Daoy (cell line): ENCODE measurements around the gene MKNK1. TPM values are rescaled to one million over a fixed set of nuclear protein-coding genes. Genes with fewer than 3 reads are reported as not detected.

Experiments
- DNase-seq: peaks from one replicate; pipeline ENCODE4 v3.0.0-alpha.2; 2015; ENCODE audit warnings: low read depth
- total RNA-seq: library from RNA; depleted of rRNA; stranded (reverse); fragments of >200 nt; shearing (Covaris generic); gene quantifications from 2 replicates; pipeline ENCODE4 v1.2.3, GENCODE V29; 2014

Gene MKNK1
- total RNA-seq, 1 experiment from 2014 or later: 21.5 TPM

GRCh38 chr1:46558141-46558963 is 45.7 kb downstream of the MKNK1 start:
- DNase-seq: no peak

GRCh38 chr1:46557403-46557802 is 46.7 kb downstream of the MKNK1 start:
- DNase-seq: no peak

GRCh38 chr1:46556822-46557221 is 47.2 kb downstream of the MKNK1 start:
- DNase-seq: peak; percentile 70

GRCh38 chr1:46555826-46556619 is 48.0 kb downstream of the MKNK1 start:
- no peak for DNase-seq

GRCh38 chr1:46554597-46555381 is 49.3 kb downstream of the MKNK1 start:
- DNase-seq: no peak

- DNase-seq: no peak
Measured at GRCh38 chr1:46554236-46554596, 49.9 kb downstream of the MKNK1 start.

GRCh38 chr1:46553506-46553905 is 50.6 kb downstream of the MKNK1 start:
- DNase-seq: no peak

GRCh38 chr1:46552357-46553237 is 51.5 kb downstream of the MKNK1 start:
- no peak for DNase-seq

- DNase-seq: no peak
Measured at GRCh38 chr1:46551597-46552095, 52.4 kb downstream of the MKNK1 start, which contains the start of gene KNCN. KNCN (minus strand) TSS chr1:46551647; CDS start chr1:46551215, 432 bp downstream.

GRCh38 chr1:46550751-46551231 is 53.3 kb downstream of the MKNK1 start:
- DNase-seq: no peak

GRCh38 chr1:46549697-46550681 is 54.1 kb downstream of the MKNK1 start:
- peak; percentile 63 for DNase-seq

GRCh38 chr1:46547481-46548383 is 56.3 kb downstream of the MKNK1 start:
- peak; percentile 45 for DNase-seq

GRCh38 chr1:46546210-46546609 is 57.9 kb downstream of the MKNK1 start:
- DNase-seq: no peak

GRCh38 chr1:46545784-46546183 is 58.3 kb downstream of the MKNK1 start:
- no peak for DNase-seq

- DNase-seq: no peak
Measured at GRCh38 chr1:46544561-46545240, 59.4 kb downstream of the MKNK1 start.

GRCh38 chr1:46543761-46544560 is 60.1 kb downstream of the MKNK1 start:
- no peak for DNase-seq

GRCh38 chr1:46543382-46543760 is 60.7 kb downstream of the MKNK1 start:
- no peak for DNase-seq
